ENCODE data around the gene DLK2. TPM values are rescaled to one million over a fixed set of nuclear protein-coding genes. Genes with fewer than 3 reads are reported as not detected.
"Not testable (repeated sequence)": the region's sequence is repeated elsewhere in the genome, so short reads cannot be mapped to it uniquely, and the experiment has no call there.

Gene DLK2
- total RNA-seq, 1 donor from 2014 or later: not detected

- no peak for ATAC-seq
- no peak for DNase-seq (ENCODE audit: low spot score)
Measured at GRCh38 chr6:43488667-43489276, 33.4 kb upstream of the DLK2 start.

- ATAC-seq (peak; percentile 45), DNase-seq (ENCODE audit: low spot score) (no peak)
Measured at GRCh38 chr6:43481591-43482236, 26.4 kb upstream of the DLK2 start.

GRCh38 chr6:43481075-43481474, 25.7 kb upstream of the DLK2 start:
- DNase-seq (ENCODE audit: low spot score) (no peak), ATAC-seq (no peak)

GRCh38 chr6:43478008-43478372, 22.6 kb upstream of the DLK2 start:
- DNase-seq (ENCODE audit: low spot score) (no peak), ATAC-seq (no peak)

- ATAC-seq: peak; percentile 99
- peak; percentile 92 for DNase-seq (ENCODE audit: low spot score)
Measured at GRCh38 chr6:43477235-43478007, 22.1 kb upstream of the DLK2 start, which contains the start of gene TJAP1. Gene TJAP1 (plus strand): TSS chr6:43477570. CDS start chr6:43499002, 21,432 bp downstream.

GRCh38 chr6:43476746-43477145, 21.4 kb upstream of the DLK2 start:
- no peak for DNase-seq (ENCODE audit: low spot score)
- ATAC-seq: no peak

GRCh38 chr6:43475516-43475915, 20.2 kb upstream of the DLK2 start:
- no peak for ATAC-seq
- DNase-seq (ENCODE audit: low spot score): no peak

- DNase-seq (ENCODE audit: low spot score): no peak
- no peak for ATAC-seq
Measured at GRCh38 chr6:43472515-43472914, 17.2 kb upstream of the DLK2 start.

- ATAC-seq: peak; percentile 54
- DNase-seq (ENCODE audit: low spot score): no peak
Measured at GRCh38 chr6:43471399-43471798, 16.1 kb upstream of the DLK2 start.

GRCh38 chr6:43469947-43470346, 14.6 kb upstream of the DLK2 start:
- no peak for ATAC-seq
- DNase-seq (ENCODE audit: low spot score): no peak

- ATAC-seq: no peak
- no peak for DNase-seq (ENCODE audit: low spot score)
Measured at GRCh38 chr6:43468748-43469681, 13.7 kb upstream of the DLK2 start.

GRCh38 chr6:43468240-43468639, 12.9 kb upstream of the DLK2 start:
- no peak for DNase-seq (ENCODE audit: low spot score)
- ATAC-seq: no peak

- DNase-seq (ENCODE audit: low spot score): no peak
Measured at GRCh38 chr6:43467752-43468151, 12.4 kb upstream of the DLK2 start.

GRCh38 chr6:43467265-43467664, 11.9 kb upstream of the DLK2 start:
- not testable (repeated sequence) for DNase-seq (ENCODE audit: low spot score); ATAC-seq

More at GRCh38 chr6:43467752-43468151, 12.4 kb upstream of the DLK2 start:
- ATAC-seq: no peak

GRCh38 chr6:43465948-43466347, 10.6 kb upstream of the DLK2 start:
- DNase-seq (ENCODE audit: low spot score): no peak
- ATAC-seq: no peak

- DNase-seq (ENCODE audit: low spot score): no peak
- no peak for ATAC-seq
Measured at GRCh38 chr6:43464337-43464736, 9.0 kb upstream of the DLK2 start.

GRCh38 chr6:43461936-43462335, 6.6 kb upstream of the DLK2 start:
- DNase-seq (ENCODE audit: low spot score) (no peak), ATAC-seq (no peak)

- ATAC-seq: no peak
- no peak for DNase-seq (ENCODE audit: low spot score)
Measured at GRCh38 chr6:43460032-43460431, 4.7 kb upstream of the DLK2 start.

GRCh38 chr6:43459535-43459934, 4.2 kb upstream of the DLK2 start:
- DNase-seq (ENCODE audit: low spot score) (no peak), ATAC-seq (no peak)

GRCh38 chr6:43458154-43458553, 2.8 kb upstream of the DLK2 start:
- DNase-seq (ENCODE audit: low spot score); ATAC-seq: not testable (repeated sequence)

GRCh38 chr6:43457643-43458042, 2.3 kb upstream of the DLK2 start:
- DNase-seq (ENCODE audit: low spot score): no peak
- ATAC-seq: no peak

Data from left lobe of liver (tissue), 2 donors.